IMR-90 (cell line): ENCODE results near the gene CYB5R2. TPM values are rescaled to one million over a fixed set of nuclear protein-coding genes. Genes with fewer than 3 reads are reported as not detected.

Experiments
- ATAC-seq: fragments of 200-7000 bp; cut with Tn5 transposase; 2 replicates; pipeline ENCODE4 v1.9.1; 2020; ENCODE audit warnings: low read depth, mild to moderate bottlenecking, moderate library complexity
- BruUV-seq: library from RNA; stranded (reverse); fragments of 400-500 nt; replicated peaks from 2 replicates; lab custom pipeline; 2021; lab: Mats Ljungman, UMichigan
- CTCF ChIA-PET: fragments of 300-600 bp; formaldehyde crosslinking; extraction: SDS; loops from one replicate; lab custom pipeline; 2021; ENCODE audit warnings: antibody characterized with exemption; lab: Yijun Ruan, JAX
- POLR2A ChIA-PET: fragments of 300-600 bp; sonication (Branson Sonifier 250); formaldehyde crosslinking; loops from one replicate; lab custom pipeline; 2022; ENCODE audit warnings: antibody characterized with exemption; ENCODE audit not compliant: unreplicated experiment; lab: Charles Lee
- DNase-seq: peaks from one replicate; pipeline ENCODE4 v3.0.0; 2013
- H2AFZ ChIP-seq: replicated peaks from 2 replicates; pipeline ENCODE3; 2013; ENCODE audit warnings: low read length, mild to moderate bottlenecking; ENCODE audit not compliant: poor library complexity
- H2AK5ac ChIP-seq: 2 replicates; pipeline ENCODE4 v1.6.1; 2013; ENCODE audit warnings: low read depth, low read length, inconsistent platforms
- H2AK9ac ChIP-seq: replicated peaks from 2 replicates; pipeline ENCODE3; 2013; ENCODE audit warnings: mild to moderate bottlenecking, low read depth, low read length, moderate library complexity; ENCODE audit not compliant: poor library complexity
- H2BK120ac ChIP-seq: 2 replicates; pipeline ENCODE4 v1.6.1; 2013; ENCODE audit warnings: low read depth, low read length, inconsistent platforms
- H2BK15ac ChIP-seq: 3 replicates; pipeline ENCODE4 v1.6.1; 2013; ENCODE audit warnings: low read depth, low read length, inconsistent platforms
- H2BK20ac ChIP-seq: 2 replicates; pipeline ENCODE4 v1.6.1; 2013; ENCODE audit warnings: low read depth, mild to moderate bottlenecking, inconsistent platforms, low read length, moderate library complexity
- H2BK5ac ChIP-seq: 2 replicates; pipeline ENCODE4 v1.6.1; 2013; ENCODE audit warnings: mild to moderate bottlenecking, low read depth, low read length, inconsistent platforms; ENCODE audit not compliant: poor library complexity, severe bottlenecking
- H3K14ac ChIP-seq: replicated peaks from 2 replicates; pipeline ENCODE4 v1.6.1; 2013; ENCODE audit warnings: low read depth, low read length, inconsistent platforms
- H3K18ac ChIP-seq: 2 replicates; pipeline ENCODE4 v1.6.1; 2013; ENCODE audit warnings: low read depth, low read length, control low read depth
- H3K23ac ChIP-seq: 2 replicates; pipeline ENCODE4 v1.6.1; 2013; ENCODE audit warnings: low read depth, low read length, inconsistent platforms
- H3K27ac ChIP-seq: 2 replicates; pipeline ENCODE4 v1.5.1; 2013; ENCODE audit warnings: mild to moderate bottlenecking, control low read depth, low read length; ENCODE audit not compliant: insufficient read depth
- H3K27me3 ChIP-seq: 2 replicates; pipeline ENCODE4 v1.6.1; 2013; ENCODE audit warnings: low read length; ENCODE audit not compliant: control insufficient read depth, insufficient read depth
- H3K36me3 ChIP-seq: 2 replicates; pipeline ENCODE4 v1.6.1; 2013; ENCODE audit warnings: low read length, mixed read lengths; ENCODE audit not compliant: control insufficient read depth, insufficient read depth
- H3K4ac ChIP-seq: 2 replicates; pipeline ENCODE4 v1.6.1; 2013; ENCODE audit warnings: low read depth, low read length, inconsistent platforms
- H3K4me1 ChIP-seq: 2 replicates; pipeline ENCODE4 v1.6.1; 2013; ENCODE audit warnings: low read length, mixed read lengths; ENCODE audit not compliant: control insufficient read depth, insufficient read depth
- H3K4me2 ChIP-seq: 2 replicates; pipeline ENCODE4 v1.6.1; 2013; ENCODE audit warnings: low read depth, mild to moderate bottlenecking, control low read depth, low read length, moderate library complexity
- H3K4me3 ChIP-seq: 2 replicates; pipeline ENCODE4 v1.5.1; 2013; ENCODE audit warnings: low read depth, mild to moderate bottlenecking, control low read depth, low read length, moderate library complexity; ENCODE audit not compliant: insufficient read depth
- H3K56ac ChIP-seq: 2 replicates; pipeline ENCODE4 v1.6.1; 2013; ENCODE audit warnings: low read length, inconsistent platforms; ENCODE audit not compliant: insufficient read depth; ENCODE audit errors: extremely low read depth
- H3K79me1 ChIP-seq, 2 experiments: 2 replicates each; pipeline ENCODE4 v1.6.1; 2013; ENCODE audit warnings: low read length in 2 of 2, inconsistent platforms in 1 of 2, low read depth in 1 of 2
- H3K9ac ChIP-seq: 2 replicates; pipeline ENCODE4 v1.6.1; 2013; ENCODE audit warnings: low read depth, low read length, control low read depth
- H3K9me1 ChIP-seq: 2 replicates; pipeline ENCODE4 v1.6.1; 2013; ENCODE audit warnings: low read length, inconsistent platforms; ENCODE audit not compliant: insufficient read depth
- H3K9me3 ChIP-seq: 2 replicates; pipeline ENCODE4 v1.6.1; 2013; ENCODE audit warnings: low read length; ENCODE audit not compliant: control insufficient read depth, insufficient read depth
- H4K20me1 ChIP-seq: 2 replicates; pipeline ENCODE4 v1.6.1; 2013; ENCODE audit warnings: low read length, inconsistent platforms; ENCODE audit not compliant: insufficient read depth
- H4K5ac ChIP-seq: 2 replicates; pipeline ENCODE4 v1.6.1; 2013; ENCODE audit warnings: mild to moderate bottlenecking, low read depth, low read length, control low read depth
- H4K8ac ChIP-seq, 2 experiments: 2 replicates each; pipeline ENCODE4 v1.6.1; 2013; ENCODE audit warnings: low read depth in 2 of 2, low read length in 2 of 2, control low read depth in 1 of 2, inconsistent platforms in 1 of 2
- H4K91ac ChIP-seq: 2 replicates; pipeline ENCODE4 v1.6.1; 2013; ENCODE audit warnings: low read depth, low read length, inconsistent platforms; ENCODE audit not compliant: insufficient read depth
- BHLHE40 ChIP-seq: fragments of 150-350 bp; IDR thresholded peaks from 2 replicates; pipeline ENCODE4 v1.6.1; 2016; ENCODE audit warnings: mild to moderate bottlenecking, low read depth, low read length
- CEBPB ChIP-seq: IDR thresholded peaks from 2 replicates; pipeline ENCODE4 v1.6.1; 2012; ENCODE audit warnings: low read depth, low read length, improper control_type of control experiment
- CHD1 ChIP-seq: IDR thresholded peaks from 2 replicates; pipeline ENCODE4 v1.6.1; 2012; ENCODE audit warnings: low read depth, low read length, improper control_type of control experiment
- CTCF ChIP-seq: conservative IDR thresholded peaks from 2 replicates; pipeline ENCODE4 v1.5.1; 2012; ENCODE audit warnings: mild to moderate bottlenecking, low read depth, low read length, improper control_type of control experiment
- FOS ChIP-seq: fragments of 150-350 bp; IDR thresholded peaks from 2 replicates; pipeline ENCODE4 v1.6.1; 2016; ENCODE audit warnings: low read depth, low read length
- MAFK ChIP-seq: IDR thresholded peaks from 2 replicates; pipeline ENCODE4 v1.6.1; 2012; ENCODE audit warnings: low read depth, low read length, improper control_type of control experiment
- MAZ ChIP-seq: IDR thresholded peaks from 2 replicates; pipeline ENCODE4 v1.6.1; 2012; ENCODE audit warnings: low read depth, mild to moderate bottlenecking, low read length, improper control_type of control experiment, moderate library complexity, borderline replicate concordance
- MXI1 ChIP-seq: IDR thresholded peaks from 2 replicates; pipeline ENCODE4 v1.6.1; 2012; ENCODE audit warnings: low read depth, mild to moderate bottlenecking, low read length, moderate library complexity, borderline replicate concordance
- NFE2L2 ChIP-seq: fragments of 150-350 bp; IDR thresholded peaks from 2 replicates; pipeline ENCODE4 v1.6.1; 2016; ENCODE audit warnings: low read depth, mild to moderate bottlenecking, low read length
- POLR2A ChIP-seq: IDR thresholded peaks from 2 replicates; pipeline ENCODE4 v1.6.1; 2012; ENCODE audit warnings: mild to moderate bottlenecking, low read depth, low read length
- RAD21 ChIP-seq: IDR thresholded peaks from 2 replicates; pipeline ENCODE4 v1.6.1; 2012; ENCODE audit warnings: low read length, improper control_type of control experiment
- RCOR1 ChIP-seq: IDR thresholded peaks from 2 replicates; pipeline ENCODE4 v1.6.1; 2012; ENCODE audit warnings: mild to moderate bottlenecking, low read length, improper control_type of control experiment; ENCODE audit not compliant: insufficient replicate concordance
- RFX5 ChIP-seq: IDR thresholded peaks from 2 replicates; pipeline ENCODE4 v1.8.0; 2012; ENCODE audit warnings: low read depth, mild to moderate bottlenecking, low read length, moderate library complexity
- SMC3 ChIP-seq: fragments of 150-350 bp; IDR thresholded peaks from 2 replicates; pipeline ENCODE4 v1.6.1; 2016; ENCODE audit warnings: low read depth, mild to moderate bottlenecking, antibody characterized with exemption, low read length, moderate library complexity
- WGBS, 2 experiments: methylation state at CpG; one replicate each; pipeline versions ENCODE4 v1.1.5 to v1.1.7; 2013; ENCODE audit warnings: missing lambda C conversion rate in 2 of 2; ENCODE audit not compliant: insufficient read length in 1 of 2; ENCODE audit errors: extremely low coverage in 2 of 2; 5-methylcytosine and 5-hydroxymethylcytosine counted together
- dilution Hi-C: fragments of 300-500 bp; cut with HindIII; formaldehyde crosslinking; loops from one replicate; pipeline ENCODE4 v1.14.3; 2018; ENCODE audit warnings: low sequenced_read_pairs; ENCODE audit not compliant: unreplicated experiment
- in situ Hi-C: fragments of 300-500 bp; cut with MboI; formaldehyde crosslinking; loops from 3 replicates; pipeline ENCODE4 v1.14.3; 2019; ENCODE audit warnings: low sequenced_read_pairs, inconsistent platforms, mixed read lengths
- intact Hi-C: fragments of 100-400 bp; cut with micrococcal nuclease; formaldehyde crosslinking; loops from 2 replicates; pipeline ENCODE4 v1.10.0; 2022
- polyA plus RNA-seq, 3 experiments: library from polyadenylated mRNA; depleted of rRNA; stranded (reverse); fragments of >200 nt; gene quantifications; 2 replicates each; pipeline ENCODE4 v1.2.3, GENCODE V29; 2012; ENCODE audit warnings: low replicate concordance in 1 of 3
- total RNA-seq: library from RNA; depleted of rRNA; stranded (reverse); fragments of >200 nt; gene quantifications from 2 replicates; pipeline ENCODE4 v1.2.3, GENCODE V29; 2012
- TF ChIP-seq, protein P1 (sequence below): fragments of 150-350 bp; IDR thresholded peaks from 2 replicates; pipeline ENCODE4 v1.6.1; 2016; ENCODE audit warnings: low read depth, mild to moderate bottlenecking, low read length, moderate library complexity, borderline replicate concordance
- TF ChIP-seq, protein P2 (sequence below): fragments of 150-350 bp; IDR thresholded peaks from 2 replicates; pipeline ENCODE4 v1.6.1; 2017; ENCODE audit warnings: mild to moderate bottlenecking, antibody characterized with exemption, low read length, low read depth

Gene CYB5R2
- total and polyA plus RNA-seq, 2 of the 4 experiments (the other 2 are of a cell fraction) = 4.5 to 4.7 TPM

DNA sequence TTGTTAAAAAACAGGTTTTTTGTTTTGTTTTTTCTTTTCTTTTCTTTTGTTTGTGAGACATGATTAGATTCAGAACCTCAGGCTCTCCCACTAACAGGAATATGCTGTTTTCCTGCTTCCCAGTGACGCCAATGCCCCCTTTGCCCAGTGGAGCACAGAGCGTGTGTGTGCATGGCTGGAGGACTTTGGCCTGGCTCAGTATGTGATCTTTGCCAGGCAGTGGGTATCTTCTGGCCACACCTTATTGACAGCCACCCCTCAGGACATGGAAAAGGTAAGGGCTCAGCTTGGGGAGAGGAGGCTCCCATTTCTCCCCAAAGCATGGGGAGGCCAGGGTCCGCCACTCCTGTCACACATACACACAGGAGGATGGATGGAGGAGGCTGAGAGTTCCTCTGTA lies 25.0 kb downstream of the CYB5R2 start:
- ATAC-seq = no peak
- H4K20me1 ChIP-seq = no peaks in the 10 kb centered on the region
- no peak overlapping the region for H2BK15ac ChIP-seq
- H3K9ac ChIP-seq = no peak overlapping the region
- no peak overlapping the region for H2BK20ac ChIP-seq
- no peak overlapping the region for H2AK5ac ChIP-seq
- H3K36me3 ChIP-seq = peaks cover 3% of the 10 kb centered on the region
- H3K4me3 ChIP-seq = no peak overlapping the region
- H3K18ac ChIP-seq = no peak overlapping the region
- POLR2A ChIA-PET = interaction anchor here (0.5 kb wide), 1 partner anchor 431 kb away, joined by 3 read pairs; no protein-coding TSS in a partner anchor
- H4K8ac ChIP-seq = no peak overlapping the region
- H4K5ac ChIP-seq = no peak overlapping the region
- CTCF ChIA-PET = no interaction called here
- no peak overlapping the region for H2AK9ac ChIP-seq
- BruUV-seq = no TSS peak
- in situ Hi-C loops (no loop called here), dilution Hi-C loops (no loop called here), intact Hi-C loops (loop anchor here (5.0 kb wide), 1 partner anchor 46 kb away; no protein-coding TSS in a partner anchor)
- no peak overlapping the region for H3K23ac ChIP-seq
- no peaks in the 10 kb centered on the region for H3K9me1 ChIP-seq
- DNase-seq = no peak
- no peaks in the 10 kb centered on the region for H3K9me3 ChIP-seq
- H3K4me2 ChIP-seq = no peak overlapping the region
- no peak overlapping the region for H2AFZ ChIP-seq
- H2BK120ac ChIP-seq = no peak overlapping the region
- no peaks in the 10 kb centered on the region for H3K79me1 ChIP-seq
- no peak overlapping the region for H3K4ac ChIP-seq
- no peak overlapping the region for H4K91ac ChIP-seq
- no peak overlapping the region for H3K27ac ChIP-seq
- no peaks in the 10 kb centered on the region for H3K27me3 ChIP-seq
- TF ChIP-seq, protein P1, sequence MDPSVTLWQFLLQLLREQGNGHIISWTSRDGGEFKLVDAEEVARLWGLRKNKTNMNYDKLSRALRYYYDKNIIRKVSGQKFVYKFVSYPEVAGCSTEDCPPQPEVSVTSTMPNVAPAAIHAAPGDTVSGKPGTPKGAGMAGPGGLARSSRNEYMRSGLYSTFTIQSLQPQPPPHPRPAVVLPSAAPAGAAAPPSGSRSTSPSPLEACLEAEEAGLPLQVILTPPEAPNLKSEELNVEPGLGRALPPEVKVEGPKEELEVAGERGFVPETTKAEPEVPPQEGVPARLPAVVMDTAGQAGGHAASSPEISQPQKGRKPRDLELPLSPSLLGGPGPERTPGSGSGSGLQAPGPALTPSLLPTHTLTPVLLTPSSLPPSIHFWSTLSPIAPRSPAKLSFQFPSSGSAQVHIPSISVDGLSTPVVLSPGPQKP = no peak
- TF ChIP-seq RCOR1 = no peak
- TF ChIP-seq RAD21 = no peak
- TF ChIP-seq RFX5 = no peak
- no peak for TF ChIP-seq MAFK
- no peak for TF ChIP-seq CHD1
- no peak for TF ChIP-seq MAZ
- TF ChIP-seq, protein P2, sequence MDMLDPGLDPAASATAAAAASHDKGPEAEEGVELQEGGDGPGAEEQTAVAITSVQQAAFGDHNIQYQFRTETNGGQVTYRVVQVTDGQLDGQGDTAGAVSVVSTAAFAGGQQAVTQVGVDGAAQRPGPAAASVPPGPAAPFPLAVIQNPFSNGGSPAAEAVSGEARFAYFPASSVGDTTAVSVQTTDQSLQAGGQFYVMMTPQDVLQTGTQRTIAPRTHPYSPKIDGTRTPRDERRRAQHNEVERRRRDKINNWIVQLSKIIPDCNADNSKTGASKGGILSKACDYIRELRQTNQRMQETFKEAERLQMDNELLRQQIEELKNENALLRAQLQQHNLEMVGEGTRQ = no peak
- TF ChIP-seq MXI1 = no peak
- TF ChIP-seq CTCF = no peak
- no peak for TF ChIP-seq CEBPB
- no peak for TF ChIP-seq FOS
- TF ChIP-seq NFE2L2 = no peak
- TF ChIP-seq POLR2A = no peak
- TF ChIP-seq SMC3 = no peak
- no peak for TF ChIP-seq BHLHE40
- no peak overlapping the region for H3K56ac ChIP-seq
- H2BK5ac ChIP-seq = no peak overlapping the region
- H3K14ac ChIP-seq = no peak overlapping the region
- no peaks in the 10 kb centered on the region for H3K4me1 ChIP-seq
- no CpG with 5 or more reads among the region's 3 CpGs for WGBS, 2 experiments
